Testis (tissue), 3 donors: ENCODE data around the gene CBR3. TPM values are rescaled to one million over a fixed set of nuclear protein-coding genes. Genes with fewer than 3 reads are reported as not detected.

ENCODE experiments used
- DNase-seq: peaks from one replicate; pipeline ENCODE4 v3.0.0-alpha.2; 2019
- H3K27ac ChIP-seq, 2 donors: fragments of 200-600 bp; sonication (generic); one replicate each; pipeline ENCODE4 v1.5.1; 2019
- H3K27me3 ChIP-seq: fragments of 200-600 bp; sonication (generic); one replicate; pipeline ENCODE4 v1.5.1; 2019
- H3K36me3 ChIP-seq: fragments of 200-600 bp; sonication (generic); one replicate; pipeline ENCODE4 v1.5.1; 2017; ENCODE audit warnings: low read depth; ENCODE audit errors: missing control alignments
- H3K4me1 ChIP-seq: fragments of 200-600 bp; sonication (generic); one replicate; pipeline ENCODE4 v1.5.1; 2019
- H3K4me3 ChIP-seq, 2 donors: fragments of 200-600 bp; sonication (generic); one replicate each; pipeline ENCODE4 v1.5.1; 2017 to 2019
- H3K9me3 ChIP-seq: fragments of 200-600 bp; sonication (generic); one replicate; pipeline ENCODE4 v1.5.1; 2017
- CTCF ChIP-seq, 3 experiments: fragments of 450-650 bp in 2 of 3; fragments of 200-600 bp in 1 of 3; sonication (generic) in 1 of 3; IDR thresholded peaks; one replicate each; pipeline ENCODE4 v1.5.1; 2016 to 2019; ENCODE audit warnings: antibody characterized with exemption in 3 of 3, mild to moderate bottlenecking in 2 of 3, moderate library complexity in 1 of 3
- POLR2A ChIP-seq: fragments of 450-650 bp; IDR thresholded peaks from one replicate; pipeline ENCODE4 v1.6.1; 2017; ENCODE audit warnings: antibody characterized with exemption, mild to moderate bottlenecking, moderate library complexity
- WGBS, 2 donors: methylation state at CpG; one replicate each; pipeline ENCODE4 v1.1.5; 2018; 5-methylcytosine and 5-hydroxymethylcytosine counted together
- intact Hi-C: fragments of 100-400 bp; cut with DNase I; formaldehyde crosslinking; loops from one replicate; pipeline ENCODE4 v1.15.1; 2023; ENCODE audit warnings: low total_unique reads
- polyA plus RNA-seq: library from polyadenylated mRNA; stranded (reverse); fragments of 350-450 nt; fragmentation: Illumina TruSeq; extraction: RNeasy Lipid Tissue Mini Kit (QIAGEN cat#74804); gene quantifications from one replicate; pipeline ENCODE4 v1.2.3, GENCODE V29; 2014; ENCODE audit warnings: low read depth, low replicate concordance; ENCODE audit not compliant: insufficient read depth
- total RNA-seq, 2 donors: library from RNA; depleted of rRNA; stranded (reverse); fragments of >200 nt; gene quantifications; one replicate each; pipeline ENCODE4 v1.2.3, GENCODE V29; 2016

CBR3 gene
- total and polyA plus RNA-seq, 3 donors from 2014 or later: 2.8 to 10.7 (median 6.9) TPM

GRCh38 chr21:36169470-36170128 lies 34.7 kb downstream of the CBR3 start:
- Histone ChIP-seq H3K4me1 (no peaks in the 10 kb centered on the region), H3K36me3 (no peaks in the 10 kb centered on the region), H3K4me3 (no peak overlapping the region), H3K27me3 (no peaks in the 10 kb centered on the region), H3K27ac (no peak overlapping the region), H3K9me3 (no peaks in the 10 kb centered on the region)
- no peak for DNase-seq
- TF ChIP-seq CTCF (IDR thresholded peaks at IDR 0.05): no peak
- TF ChIP-seq POLR2A: no peak
- WGBS, 2 donors: 87 to 93% methylated on average over 15 to 19 of the region's 19 CpGs
- intact Hi-C loops: no loop called here

- H3K4me1 ChIP-seq: no peaks in the 10 kb centered on the region
- H3K27ac ChIP-seq: no peak overlapping the region
- no peaks in the 10 kb centered on the region for H3K36me3 ChIP-seq
- H3K9me3 ChIP-seq: no peaks in the 10 kb centered on the region
- intact Hi-C loops: no loop called here
- WGBS, 2 donors: 94 to 98% methylated on average over 6 of the region's 6 CpGs
- no peak for TF ChIP-seq POLR2A
- no peak for TF ChIP-seq CTCF (IDR thresholded peaks at IDR 0.05)
- no peak for DNase-seq
- H3K4me3 ChIP-seq: no peak overlapping the region
- no peaks in the 10 kb centered on the region for H3K27me3 ChIP-seq
Measured at GRCh38 chr21:36170823-36171222, 35.9 kb downstream of the CBR3 start.

GRCh38 chr21:36171336-36171735 lies 36.5 kb downstream of the CBR3 start:
- no peaks in the 10 kb centered on the region for H3K36me3 ChIP-seq
- no peak for DNase-seq
- TF ChIP-seq POLR2A (no peak), CTCF (IDR thresholded peaks at IDR 0.05) (no peak)
- H3K9me3 ChIP-seq: no peaks in the 10 kb centered on the region
- 80 to 94% methylated on average over 5 of the region's 5 CpGs for WGBS, 2 donors
- no peaks in the 10 kb centered on the region for H3K4me1 ChIP-seq
- no peak overlapping the region for H3K4me3 ChIP-seq
- H3K27ac ChIP-seq: no peak overlapping the region
- no peaks in the 10 kb centered on the region for H3K27me3 ChIP-seq
- intact Hi-C loops: no loop called here

GRCh38 chr21:36171741-36172331 lies 37.0 kb downstream of the CBR3 start:
- WGBS, 2 donors: 82 to 83% methylated on average over 9 of the region's 9 CpGs
- Histone ChIP-seq H3K4me3 (no peak overlapping the region), H3K9me3 (no peaks in the 10 kb centered on the region), H3K27ac (no peak overlapping the region), H3K4me1 (no peaks in the 10 kb centered on the region), H3K36me3 (no peaks in the 10 kb centered on the region), H3K27me3 (no peaks in the 10 kb centered on the region)
- DNase-seq: no peak
- intact Hi-C loops: no loop called here
- TF ChIP-seq POLR2A: no peak
- TF ChIP-seq CTCF (IDR thresholded peaks at IDR 0.05): no peak

GRCh38 chr21:36174780-36175179 lies 39.9 kb downstream of the CBR3 start:
- no peaks in the 10 kb centered on the region for H3K36me3 ChIP-seq
- no peak overlapping the region for H3K4me3 ChIP-seq
- WGBS, 2 donors: 99% methylated on average over 6 of the region's 6 CpGs
- no peaks in the 10 kb centered on the region for H3K27me3 ChIP-seq
- no peak overlapping the region for H3K27ac ChIP-seq
- intact Hi-C loops: no loop called here
- DNase-seq: no peak
- H3K9me3 ChIP-seq: no peaks in the 10 kb centered on the region
- no peaks in the 10 kb centered on the region for H3K4me1 ChIP-seq
- TF ChIP-seq POLR2A (no peak), CTCF (IDR thresholded peaks at IDR 0.05) (no peak)
